Keratinocyte (primary cell): Measurements from ENCODE around the gene ARFGEF3. TPM values are rescaled to one million over a fixed set of nuclear protein-coding genes. Genes with fewer than 3 reads are reported as not detected.

Experiments
- DNase-seq: peaks from one replicate; pipeline ENCODE4 v3.0.0-alpha.2; 2011; ENCODE audit warnings: low read depth, missing footprints, low spot score
- FAIRE-seq: peaks from 2 replicates; lab custom pipeline; 2011; peaks lifted over from hg19 to GRCh38; lab: Jason Lieb, UNC
- H2AFZ ChIP-seq: 2 replicates; pipeline ENCODE4 v1.6.0; 2012; ENCODE audit warnings: low read length, control low read depth, inconsistent platforms; ENCODE audit not compliant: control insufficient read depth
- H3K27ac ChIP-seq: 2 replicates; pipeline ENCODE4 v1.5.1; 2011; ENCODE audit warnings: low read length; ENCODE audit not compliant: control insufficient read depth, insufficient read depth
- H3K27me3 ChIP-seq: 3 replicates; pipeline ENCODE4 v1.6.0; 2011; ENCODE audit warnings: low read length; ENCODE audit not compliant: control insufficient read depth, insufficient read depth; ENCODE audit errors: extremely low read depth
- H3K36me3 ChIP-seq, 2 experiments: 2 replicates in 1 of 2; 3 replicates in 1 of 2; pipeline ENCODE4 v1.5.1; 2011; ENCODE audit warnings: low read length in 2 of 2, mild to moderate bottlenecking in 1 of 2; ENCODE audit not compliant: control insufficient read depth in 2 of 2, insufficient read depth in 2 of 2; ENCODE audit errors: extremely low read depth in 1 of 2
- H3K4me1 ChIP-seq: 3 replicates; pipeline ENCODE4 v1.5.1; 2011; ENCODE audit warnings: low read length; ENCODE audit not compliant: control insufficient read depth, insufficient read depth; ENCODE audit errors: extremely low read depth
- H3K4me2 ChIP-seq: 3 replicates; pipeline ENCODE4 v1.6.0; 2011; ENCODE audit warnings: low read depth, low read length; ENCODE audit not compliant: control insufficient read depth, insufficient read depth; ENCODE audit errors: extremely low read depth
- H3K4me3 ChIP-seq, 3 experiments: fragments of 200-600 bp in 1 of 3; sonication (generic) in 1 of 3; 2 replicates in 2 of 3; 3 replicates in 1 of 3; pipeline ENCODE4 v1.5.1; 2011 to 2016; ENCODE audit warnings: low read length in 3 of 3, mild to moderate bottlenecking in 3 of 3, control low read depth in 2 of 3, inconsistent platforms in 1 of 3, low read depth in 1 of 3, mixed read lengths in 1 of 3, mixed run types in 1 of 3, moderate library complexity in 1 of 3; ENCODE audit not compliant: control insufficient read depth in 2 of 3, insufficient read depth in 2 of 3; ENCODE audit errors: extremely low read depth in 1 of 3
- H3K79me2 ChIP-seq: 2 replicates; pipeline ENCODE4 v1.6.0; 2012; ENCODE audit warnings: low read length; ENCODE audit not compliant: control insufficient read depth, insufficient read depth
- H3K9ac ChIP-seq: 3 replicates; pipeline ENCODE4 v1.6.0; 2011; ENCODE audit warnings: low read length; ENCODE audit not compliant: control insufficient read depth, insufficient read depth; ENCODE audit errors: extremely low read depth
- H3K9me1 ChIP-seq: 3 replicates; pipeline ENCODE4 v1.6.0; 2011; ENCODE audit warnings: low read length; ENCODE audit not compliant: control insufficient read depth, insufficient read depth; ENCODE audit errors: extremely low read depth
- H3K9me3 ChIP-seq: 2 replicates; pipeline ENCODE4 v1.5.1; 2012; ENCODE audit warnings: low read depth, low read length; ENCODE audit not compliant: control insufficient read depth
- H4K20me1 ChIP-seq: 3 replicates; pipeline ENCODE4 v1.6.0; 2011; ENCODE audit warnings: low read length; ENCODE audit not compliant: control insufficient read depth, insufficient read depth; ENCODE audit errors: extremely low read depth
- CTCF ChIP-seq, 3 experiments: IDR thresholded peaks in 1 of 3; conservative IDR thresholded peaks in 1 of 3; optimal IDR thresholded peaks in 1 of 3; 2 replicates in 2 of 3; 3 replicates in 1 of 3; pipeline versions ENCODE3 to v1.5.1; 2011; ENCODE audit warnings: low read length in 3 of 3, mild to moderate bottlenecking in 3 of 3, moderate library complexity in 2 of 3, control low read depth in 1 of 3, inconsistent platforms in 1 of 3; ENCODE audit not compliant: insufficient read depth in 2 of 3; ENCODE audit errors: extremely low read depth in 1 of 3
- EZH2 ChIP-seq: IDR thresholded peaks from one replicate; pipeline ENCODE4 v1.6.1; 2012; ENCODE audit warnings: inconsistent platforms, mild to moderate bottlenecking, low read length, moderate library complexity
- dilution Hi-C: fragments of 300-500 bp; cut with MboI; formaldehyde crosslinking; loops from one replicate; pipeline ENCODE4 v1.7.0; 2020; ENCODE audit warnings: low sequenced_read_pairs; ENCODE audit not compliant: extremely low pct_ligation_motif_present
- polyA plus RNA-seq, 5 experiments: library from polyadenylated mRNA; depleted of rRNA in 3 of 5; stranded (reverse) in 3 of 5; stranded (forward) in 1 of 5; unstranded in 1 of 5; fragments of >200 nt; gene quantifications; 1 replicate in 1 of 5; 2 replicates in 3 of 5; 3 replicates in 1 of 5; pipeline versions ENCODE4 v1.2.1 to v1.2.3, GENCODE V29; 2011 to 2012; ENCODE audit warnings: missing spikeins in 2 of 5, low read depth in 1 of 5, low replicate concordance in 1 of 5

ARFGEF3 gene
- polyA plus RNA-seq, 1 donor (not counting 4 experiments of a cell fraction or from before 2014, with no cell fraction given): 0.09 TPM

GRCh38 chr6:138310821-138311220 lies 149.1 kb downstream of the ARFGEF3 start:
- FAIRE-seq (no peak), DNase-seq (no peak)
- Histone ChIP-seq H4K20me1 (no peaks in the 10 kb centered on the region), H3K4me3 (no peak overlapping the region), H3K27ac (no peak overlapping the region), H2AFZ (no peak overlapping the region), H3K9ac (no peak overlapping the region), H3K36me3 (no peaks in the 10 kb centered on the region), H3K4me1 (peaks cover 11% of the 10 kb centered on the region), H3K9me3 (no peaks in the 10 kb centered on the region), H3K9me1 (no peaks in the 10 kb centered on the region), H3K27me3 (no peaks in the 10 kb centered on the region), H3K4me2 (no peak overlapping the region), H3K79me2 (no peaks in the 10 kb centered on the region)
- no peak for TF ChIP-seq CTCF (optimal IDR thresholded peaks at IDR 0.05 in 1 of 3, IDR thresholded peaks at IDR 0.05 in 1 of 3, conservative IDR thresholded peaks at IDR 0.05 in 1 of 3; ENCODE audit: extremely low read depth in 1 of 3, insufficient read depth in 2 of 3, low read length in 3 of 3)
- TF ChIP-seq EZH2: no peak
- dilution Hi-C loops: no loop called here

- Histone ChIP-seq H2AFZ (no peak overlapping the region), H4K20me1 (no peaks in the 10 kb centered on the region), H3K9me1 (no peaks in the 10 kb centered on the region), H3K27ac (no peak overlapping the region), H3K79me2 (no peaks in the 10 kb centered on the region), H3K27me3 (no peaks in the 10 kb centered on the region), H3K9ac (no peak overlapping the region), H3K9me3 (no peaks in the 10 kb centered on the region), H3K36me3 (no peaks in the 10 kb centered on the region), H3K4me1 (peaks cover 11% of the 10 kb centered on the region), H3K4me2 (no peak overlapping the region), H3K4me3 (no peak overlapping the region)
- no peak for DNase-seq
- TF ChIP-seq CTCF (optimal IDR thresholded peaks at IDR 0.05 in 1 of 3, IDR thresholded peaks at IDR 0.05 in 1 of 3, conservative IDR thresholded peaks at IDR 0.05 in 1 of 3; ENCODE audit: extremely low read depth in 1 of 3, insufficient read depth in 2 of 3, low read length in 3 of 3): no peak
- no peak for TF ChIP-seq EZH2
- dilution Hi-C loops: no loop called here
- FAIRE-seq: no peak
These were observed 149.5 kb downstream of the ARFGEF3 start for GRCh38 chr6:138311268-138311667.
